GM21723 (cell line): Measurements from ENCODE around the gene ATRN.

Experiments
- ATAC-seq: cut with Tn5 transposase; IDR thresholded peaks from one replicate; pipeline ENCODE4 v1.9.1; 2021; ENCODE audit warnings: mild to moderate bottlenecking, moderate library complexity; ENCODE audit not compliant: unreplicated experiment

The ATRN gene

GRCh38 chr20:3692706-3693294 lies 222.0 kb downstream of the ATRN start:
- ATAC-seq = no peak

GRCh38 chr20:3693376-3693775 lies 222.6 kb downstream of the ATRN start:
- no peak for ATAC-seq

- ATAC-seq = no peak
These were observed 224.0 kb downstream of the ATRN start for GRCh38 chr20:3694864-3695263.

DNA sequence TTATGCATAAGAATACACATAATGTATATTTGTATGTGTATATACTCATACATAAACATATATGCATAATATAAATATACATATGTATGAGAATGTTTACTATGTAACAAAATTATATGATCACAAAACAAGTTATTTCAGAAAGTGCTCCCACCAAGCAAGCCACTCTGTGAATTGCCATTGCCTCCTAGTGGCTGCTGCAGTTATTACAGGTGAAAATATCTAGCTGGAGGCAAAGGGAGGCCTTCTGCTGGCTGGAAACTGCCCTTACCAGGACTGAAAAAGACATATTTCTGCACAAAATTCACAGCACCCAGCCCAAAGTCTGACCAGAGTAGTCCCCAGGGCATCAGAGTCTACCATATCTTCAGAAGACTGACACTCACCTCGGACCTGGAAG lies 225.4 kb downstream of the ATRN start:
- ATAC-seq = no peak

- ATAC-seq = no peak
These were observed 226.1 kb downstream of the ATRN start for GRCh38 chr20:3696745-3697587.

GRCh38 chr20:3697588-3698305 lies 226.9 kb downstream of the ATRN start:
- ATAC-seq = no peak

- ATAC-seq = no peak
These were observed 227.8 kb downstream of the ATRN start for GRCh38 chr20:3698591-3699001.

DNA sequence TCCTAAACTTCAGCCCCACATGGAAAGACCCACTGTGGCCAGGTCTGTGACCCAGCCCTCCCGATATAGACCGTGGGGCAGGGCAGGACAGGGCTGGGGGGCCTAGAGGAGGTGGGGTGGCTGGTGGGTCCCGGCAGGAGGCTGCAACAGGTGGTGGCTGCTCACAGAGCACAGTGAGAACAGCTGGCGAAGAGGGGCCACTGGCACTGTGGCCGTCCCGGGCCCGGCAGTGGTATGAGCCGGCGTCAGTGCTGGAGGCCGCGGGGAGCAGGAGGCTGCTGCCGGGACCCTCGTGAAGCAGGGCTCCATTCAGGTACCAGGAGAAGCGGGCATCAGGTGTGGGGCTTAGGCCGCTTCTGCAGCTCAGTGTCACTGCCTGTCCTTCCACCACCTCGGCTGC lies 228.2 kb downstream of the ATRN start:
- no peak for ATAC-seq
